GM12892 (cell line): ENCODE measurements around the gene OBP2B.

ENCODE experiments used
- POLR2A ChIP-seq: IDR thresholded peaks from 2 replicates; pipeline ENCODE4 v1.6.1; 2011; ENCODE audit warnings: low read depth, low read length, control low read depth
- POLR2AphosphoS5 ChIP-seq: IDR thresholded peaks from 2 replicates; pipeline ENCODE4 v1.6.1; 2011; ENCODE audit warnings: low read depth, low read length, control low read depth
- TAF1 ChIP-seq: IDR thresholded peaks from 2 replicates; pipeline ENCODE4 v1.6.1; 2011; ENCODE audit warnings: low read depth, mild to moderate bottlenecking, control low read depth, low read length, borderline replicate concordance

GRCh38 chr9:133201424-133202144 lies 7.5 kb downstream of the OBP2B start:
- no peak for TF ChIP-seq POLR2A
- no peak for TF ChIP-seq POLR2AphosphoS5
- TF ChIP-seq TAF1: no peak
